Diencephalon (tissue), 1 donor: ENCODE data around the gene PDZD2. TPM values are rescaled to one million over a fixed set of nuclear protein-coding genes. Genes with fewer than 3 reads are reported as not detected.

ENCODE experiments used
- small RNA-seq: library from RNA; depleted of rRNA; stranded (forward); fragments of <200 nt; gene quantifications from one replicate; pipeline ENCODE3, GENCODE V24; 2014
- total RNA-seq: library from RNA; depleted of rRNA; stranded (reverse); fragments of >200 nt; gene quantifications from one replicate; pipeline ENCODE4 v1.2.3, GENCODE V29; 2014

PDZD2 gene
- total RNA-seq = 30.0 TPM

GRCh38 chr5:31638748-31639418 is at the start of gene PDZD2:
Gene PDZD2 (plus strand): TSS chr5:31639131.

Small RNA genes within 50 kb of the gene (small RNA-seq; reads per million reads assigned to genes)
- gene AC025458.1 = not detected
- not detected for gene MIR4279
- gene RF00019 = not detected
- gene RNU6-358P = not detected
- 0.13 reads per million for gene RNU6-363P
- gene RNU6-760P = not detected

Other genes with a start within 250 kb of the PDZD2 start
- gene DROSHA, start 107.0 kb upstream of the PDZD2 start, total RNA-seq = 73.8 TPM
- 42.9 TPM for gene C5orf22, start 106.8 kb upstream of the PDZD2 start, total RNA-seq